Right kidney (tissue), 1 donor: ENCODE measurements around the gene SLC12A4.
A peak's percentile ranks its signal among the peaks of the same experiment; 100 is the strongest.

Source experiments
- DNase-seq: peaks from one replicate; pipeline ENCODE4 v3.0.0-alpha.2; 2016

SLC12A4 gene

GRCh38 chr16:67963662-67964321 is 4.6 kb downstream of the SLC12A4 start:
- peak; percentile 45 for DNase-seq

GRCh38 chr16:67963292-67963661 is 5.2 kb downstream of the SLC12A4 start:
- no peak for DNase-seq

- no peak for DNase-seq
These were observed 6.3 kb downstream of the SLC12A4 start for GRCh38 chr16:67962135-67962534.

- no peak for DNase-seq
These were observed 6.9 kb downstream of the SLC12A4 start for GRCh38 chr16:67961551-67961957.

- DNase-seq: no peak
These were observed 8.7 kb downstream of the SLC12A4 start for GRCh38 chr16:67959536-67960329.

GRCh38 chr16:67957622-67958021 is 10.8 kb downstream of the SLC12A4 start:
- no peak for DNase-seq

- no peak for DNase-seq
These were observed 13.8 kb downstream of the SLC12A4 start for GRCh38 chr16:67954421-67955196.

- DNase-seq: no peak
These were observed 14.6 kb downstream of the SLC12A4 start for GRCh38 chr16:67953641-67954375.

GRCh38 chr16:67951485-67951884 is 17.0 kb downstream of the SLC12A4 start:
- DNase-seq: no peak

- DNase-seq: no peak
These were observed 18.0 kb downstream of the SLC12A4 start for GRCh38 chr16:67950335-67950843.

GRCh38 chr16:67949645-67950044 is 18.8 kb downstream of the SLC12A4 start:
- DNase-seq: no peak

GRCh38 chr16:67948015-67948414 is 20.4 kb downstream of the SLC12A4 start:
- no peak for DNase-seq

- no peak for DNase-seq
These were observed 21.4 kb downstream of the SLC12A4 start for GRCh38 chr16:67946966-67947558.

- no peak for DNase-seq
These were observed 22.3 kb downstream of the SLC12A4 start for GRCh38 chr16:67946128-67946569.

- DNase-seq: no peak
These were observed 23.0 kb downstream of the SLC12A4 start for GRCh38 chr16:67945392-67945933.

- no peak for DNase-seq
These were observed 23.6 kb downstream of the SLC12A4 start for GRCh38 chr16:67944690-67945391.

- DNase-seq: no peak
These were observed 24.6 kb downstream of the SLC12A4 start, which contains the start of gene LCAT for GRCh38 chr16:67943619-67944504. TSS of gene LCAT (minus strand) at chr16:67944120. CDS start at chr16:67944101, 19 bp downstream.

- no peak for DNase-seq
These were observed 25.2 kb downstream of the SLC12A4 start for GRCh38 chr16:67943256-67943618.

GRCh38 chr16:67942510-67943255 is 25.8 kb downstream of the SLC12A4 start:
- DNase-seq: no peak
